ENCODE data around the gene HSPB1.
"Not testable (repeated sequence)": the region's sequence is repeated elsewhere in the genome, so short reads cannot be mapped to it uniquely, and the experiment has no call there.

HSPB1 gene

DNA sequence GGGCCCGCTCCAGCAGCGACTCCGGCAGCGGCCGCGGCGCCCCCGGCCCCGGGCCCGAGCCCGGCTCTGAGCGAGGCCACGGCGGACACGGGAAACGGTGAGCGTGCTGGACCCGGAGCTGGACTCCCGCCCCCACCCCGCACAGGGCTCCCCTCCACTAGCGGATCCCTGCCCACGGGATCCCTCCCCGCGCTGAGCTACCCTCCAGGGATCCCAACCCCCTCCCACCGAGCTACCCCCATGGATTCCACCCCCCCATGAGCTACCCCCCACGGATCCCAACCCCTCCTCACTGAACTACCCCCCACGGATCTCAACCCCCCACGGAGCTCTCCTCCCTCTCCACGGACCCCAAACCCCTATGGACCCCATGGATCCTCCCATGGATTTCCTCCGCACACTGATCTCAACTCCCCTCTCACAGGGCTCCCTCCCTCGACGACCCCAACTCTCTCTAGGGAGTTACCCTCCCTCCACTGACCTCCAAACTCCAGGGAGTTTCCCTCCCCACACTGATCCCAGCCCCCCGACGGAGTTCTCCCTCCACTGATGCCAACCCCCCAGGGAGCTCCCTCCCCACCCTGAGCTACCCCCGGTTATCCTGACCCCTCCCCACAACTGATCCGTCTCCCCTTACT lies 20.6 kb upstream of the HSPB1 start:
- DNase-seq = no peak

DNA sequence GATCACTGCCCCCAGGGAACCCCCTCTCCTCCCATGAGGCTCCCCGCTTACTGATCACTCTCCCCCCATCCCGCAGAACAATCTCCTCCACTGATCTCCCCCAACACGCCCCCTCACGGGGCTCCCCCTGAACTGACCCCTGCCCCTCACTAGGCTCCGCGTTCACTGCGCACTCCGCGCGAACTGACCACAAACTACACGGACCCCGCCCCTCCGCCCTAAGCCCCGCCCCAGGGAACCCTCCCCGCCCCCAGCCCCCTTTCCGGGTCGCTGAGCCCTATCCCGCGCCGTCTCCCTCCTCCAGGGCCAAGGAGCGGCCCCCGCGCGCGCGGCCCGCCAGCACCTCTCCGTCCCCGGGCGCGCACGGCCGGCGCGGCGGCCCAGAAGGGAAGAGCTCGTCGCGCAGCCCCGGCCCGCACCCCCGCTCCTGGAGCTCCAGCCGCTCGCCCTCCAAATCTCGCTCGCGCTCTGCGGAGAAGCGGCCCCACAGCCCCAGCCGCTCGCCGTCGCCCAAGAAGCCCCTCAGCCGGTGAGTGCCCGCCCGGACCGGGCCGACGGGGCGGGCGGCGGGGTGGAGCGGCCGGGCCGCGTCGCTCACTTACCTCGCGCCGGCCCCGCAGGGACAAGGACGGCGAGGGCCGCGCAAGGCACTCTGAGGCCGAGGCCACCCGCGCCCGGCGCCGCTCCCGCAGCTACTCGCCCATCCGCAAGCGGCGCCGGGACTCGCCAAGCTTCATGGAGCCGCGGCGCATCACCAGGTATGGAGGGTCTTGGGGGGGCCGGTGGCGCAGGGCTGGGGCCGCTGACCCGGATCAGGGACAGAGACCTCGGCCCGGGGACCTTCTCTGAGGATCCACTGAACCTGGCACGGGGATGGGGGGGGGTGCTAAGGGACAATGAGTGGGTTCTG lies 19.9 kb upstream of the HSPB1 start:
- no peak for DNase-seq

DNA sequence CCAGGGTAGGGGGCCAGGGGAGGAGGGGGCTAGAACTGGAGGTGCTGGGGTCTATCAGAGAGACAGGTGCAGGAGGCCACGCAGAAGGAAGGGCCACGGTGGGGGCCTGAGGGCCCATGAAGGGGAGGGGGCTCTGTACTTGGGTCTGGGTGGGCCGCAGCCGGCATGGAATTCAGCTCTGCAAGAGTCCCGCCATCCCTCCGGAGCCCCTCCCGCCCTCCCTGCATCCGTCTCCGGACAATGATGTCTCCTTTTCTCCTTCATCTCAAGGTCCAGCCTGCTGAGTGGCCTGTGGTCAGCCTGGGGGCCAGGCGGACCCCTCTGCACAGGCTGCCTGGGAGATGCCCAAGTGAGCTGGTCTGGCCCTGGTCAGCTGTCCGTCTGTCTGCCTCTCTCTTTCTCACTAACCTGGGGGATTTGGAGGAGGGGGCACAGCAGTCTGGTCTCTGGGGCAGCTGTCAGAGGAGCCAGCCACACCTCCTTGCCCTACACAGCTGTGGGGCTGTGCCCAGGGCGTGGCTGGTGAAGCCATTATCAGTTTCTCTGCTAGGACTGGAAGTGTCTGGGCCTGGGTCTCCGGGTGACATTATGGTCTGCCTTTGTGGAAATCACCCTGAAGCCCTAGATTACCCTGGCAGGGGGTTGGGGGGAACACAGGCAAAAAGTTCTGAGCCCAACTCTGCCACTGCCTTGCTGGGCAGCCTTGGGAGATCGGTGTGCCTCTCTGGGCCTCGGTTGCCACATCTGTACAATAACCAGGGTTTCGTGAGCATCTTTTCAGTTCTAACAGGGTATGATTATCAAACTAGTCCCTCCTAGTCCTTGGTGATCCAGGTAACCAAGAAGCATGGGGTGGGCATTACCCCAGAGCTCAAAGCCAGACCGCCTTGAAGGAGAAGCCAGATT lies 19.0 kb upstream of the HSPB1 start:
- DNase-seq = no peak

DNA sequence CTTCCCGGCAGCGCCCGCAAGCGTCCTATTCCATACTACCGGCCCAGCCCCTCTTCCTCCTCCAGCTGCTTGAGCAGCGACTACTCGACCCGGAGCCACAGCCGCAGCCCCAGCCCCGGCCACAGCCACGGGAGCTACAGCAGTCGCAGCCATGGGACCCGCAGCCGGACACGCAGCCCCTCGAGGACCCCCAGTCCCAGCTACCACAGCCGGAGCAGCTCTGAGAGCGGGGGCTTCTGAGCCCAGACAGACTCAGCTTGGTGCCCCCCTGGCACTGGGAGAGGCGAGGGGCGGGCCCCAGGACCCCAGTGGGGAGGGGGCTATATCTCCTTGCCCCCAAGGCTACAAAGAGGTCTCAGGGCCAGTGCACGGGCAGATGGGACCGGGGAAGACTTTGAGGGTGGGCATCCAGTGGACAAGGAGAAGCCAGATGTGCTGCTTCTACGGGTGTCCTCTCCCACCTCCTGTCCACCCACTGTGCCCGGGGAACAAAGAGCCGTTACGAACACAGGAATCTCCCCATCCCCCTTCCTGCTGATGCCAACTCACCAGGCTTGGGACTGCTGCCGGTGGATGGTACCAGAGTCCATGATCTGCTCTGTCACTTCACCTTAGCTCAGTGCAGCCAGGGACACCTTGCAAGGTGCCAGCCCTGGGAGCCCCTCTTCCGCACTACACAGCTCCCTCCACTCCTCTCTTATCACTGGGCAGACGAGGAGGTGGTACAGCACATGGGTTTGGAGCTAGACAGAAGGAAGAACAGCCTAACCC lies 16.7 kb upstream of the HSPB1 start:
- DNase-seq = no peak

DNA sequence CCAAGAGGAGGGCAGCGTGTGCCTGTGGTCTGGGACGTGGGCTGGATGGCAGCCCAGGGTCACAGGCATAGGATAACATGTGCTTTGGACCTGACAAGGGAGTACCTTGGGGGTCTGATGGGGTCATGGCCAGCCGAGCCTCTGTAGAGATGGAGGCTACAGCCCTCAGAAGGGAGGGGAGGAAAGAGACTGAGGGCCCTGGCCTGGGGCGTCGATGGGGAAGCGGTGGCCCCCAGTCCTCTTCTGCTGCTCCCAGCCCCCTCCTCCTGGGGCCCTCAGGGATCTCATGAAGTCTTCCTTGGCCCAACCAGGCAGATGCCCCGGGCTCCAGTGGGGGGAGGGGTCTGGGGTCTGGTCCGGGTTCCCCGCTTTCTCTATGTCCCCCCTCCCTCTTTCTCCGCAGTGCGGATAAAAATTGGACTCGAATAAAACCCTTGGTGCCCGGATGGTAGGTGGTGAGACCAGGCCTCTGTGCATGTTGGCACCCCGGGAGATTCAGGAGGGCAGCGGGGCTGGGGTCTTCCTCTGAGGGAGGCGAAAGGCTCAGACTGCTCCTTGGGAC lies 15.6 kb upstream of the HSPB1 start:
- DNase-seq = no peak

DNA sequence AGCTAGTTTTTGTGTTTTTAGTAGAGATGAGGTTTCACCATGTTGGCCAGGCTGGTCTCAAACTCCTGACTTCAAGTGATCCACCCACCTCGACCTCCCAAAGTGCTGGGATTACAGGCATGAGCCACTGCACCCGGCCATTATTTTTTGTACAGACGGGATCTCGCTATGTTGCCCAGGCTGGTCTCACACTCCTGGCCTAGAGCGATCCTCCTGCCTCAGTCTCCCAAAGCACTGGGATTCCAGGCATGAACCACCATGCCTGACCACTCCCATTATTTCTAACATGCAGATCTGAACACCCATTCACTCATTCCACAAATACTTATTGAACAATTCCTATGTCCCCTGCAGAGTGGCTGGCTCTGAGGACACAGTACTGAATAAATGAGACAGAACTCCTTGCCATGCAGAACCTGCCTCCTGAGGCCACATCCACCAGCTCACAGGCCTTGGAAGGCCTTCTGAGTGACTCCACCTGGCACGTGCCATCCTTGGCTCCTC lies 11.6 kb upstream of the HSPB1 start:
- DNase-seq = not testable (repeated sequence)

DNA sequence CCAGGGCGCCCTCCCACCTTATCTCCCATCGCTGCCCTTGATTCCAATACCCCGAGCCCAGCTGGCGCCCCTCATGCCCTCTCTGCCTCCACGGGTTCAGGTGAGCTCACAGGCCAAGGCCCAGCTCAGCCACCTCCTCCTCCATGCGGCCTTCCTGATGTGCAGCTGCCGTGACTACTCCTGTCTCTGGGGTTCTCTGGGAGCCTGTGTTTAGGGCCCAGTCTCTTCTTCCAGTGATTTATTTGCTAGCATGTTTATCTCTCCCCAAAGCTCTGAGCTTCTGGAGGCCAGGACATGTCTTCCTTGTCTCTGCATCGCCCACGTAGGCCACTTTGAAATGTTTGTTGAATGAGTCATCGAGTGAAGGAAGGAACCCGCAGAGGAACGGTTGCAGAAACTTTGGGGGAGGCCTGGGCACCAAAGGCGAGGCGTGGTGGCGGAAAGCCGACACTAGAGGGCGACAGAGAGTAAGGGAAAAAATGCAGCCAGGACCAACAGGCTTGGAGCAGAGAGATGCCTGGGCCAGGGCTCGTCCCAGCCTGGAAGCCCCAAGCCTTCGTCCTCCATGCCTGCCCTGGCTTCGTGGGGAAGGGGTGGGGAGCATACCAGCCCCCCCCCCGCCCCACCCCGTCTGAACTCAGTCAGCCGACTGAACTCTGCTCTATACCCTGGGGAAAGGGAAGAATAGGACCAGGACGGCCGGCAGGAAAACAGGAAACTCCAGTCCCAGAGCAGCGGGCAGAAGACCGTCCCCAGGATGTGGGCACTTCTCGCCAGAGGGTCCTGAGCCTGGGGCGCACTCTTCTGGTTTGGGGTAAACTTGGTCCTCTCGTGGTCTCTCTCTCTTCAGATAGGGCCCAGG lies 10.9 kb upstream of the HSPB1 start:
- no peak for DNase-seq

DNA sequence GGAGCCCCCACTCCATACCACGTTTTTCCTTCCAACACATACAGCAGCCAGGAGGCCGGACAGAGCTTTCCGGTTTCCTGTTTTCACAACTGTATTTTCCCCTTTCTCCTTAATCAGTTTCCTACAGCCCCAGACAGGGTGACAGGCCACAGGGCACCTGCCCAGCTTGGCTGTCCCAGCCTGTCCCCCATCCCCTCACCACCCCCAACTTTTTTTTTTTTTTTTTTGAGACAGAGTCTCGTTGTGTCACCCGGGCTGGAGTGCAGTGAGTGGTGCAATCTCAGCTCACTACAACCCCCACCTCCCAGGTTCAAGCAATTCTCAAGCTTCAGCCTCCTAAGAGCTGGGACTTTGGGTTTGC lies 10.3 kb upstream of the HSPB1 start:
- no peak for DNase-seq

DNA sequence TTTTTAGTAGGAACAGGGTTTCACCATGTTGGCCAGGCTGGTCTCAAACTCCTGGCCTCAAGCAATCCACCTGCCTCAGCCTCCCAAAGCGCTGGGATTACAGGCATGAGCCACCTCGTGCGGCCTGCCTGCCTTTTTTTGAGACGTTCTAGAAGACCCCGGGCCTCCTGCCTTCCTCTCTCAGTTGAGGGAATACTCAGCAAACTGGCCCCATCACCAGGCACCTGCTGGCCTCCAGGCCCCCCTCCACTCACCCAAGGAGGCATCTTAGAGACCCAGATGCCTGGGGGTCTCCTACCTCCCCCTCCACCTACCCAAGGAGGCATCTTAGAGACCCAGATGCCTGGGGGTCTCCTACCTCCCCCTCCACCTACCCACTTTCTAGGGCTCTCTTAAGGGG lies 9.6 kb upstream of the HSPB1 start:
- not testable (repeated sequence) for DNase-seq

DNA sequence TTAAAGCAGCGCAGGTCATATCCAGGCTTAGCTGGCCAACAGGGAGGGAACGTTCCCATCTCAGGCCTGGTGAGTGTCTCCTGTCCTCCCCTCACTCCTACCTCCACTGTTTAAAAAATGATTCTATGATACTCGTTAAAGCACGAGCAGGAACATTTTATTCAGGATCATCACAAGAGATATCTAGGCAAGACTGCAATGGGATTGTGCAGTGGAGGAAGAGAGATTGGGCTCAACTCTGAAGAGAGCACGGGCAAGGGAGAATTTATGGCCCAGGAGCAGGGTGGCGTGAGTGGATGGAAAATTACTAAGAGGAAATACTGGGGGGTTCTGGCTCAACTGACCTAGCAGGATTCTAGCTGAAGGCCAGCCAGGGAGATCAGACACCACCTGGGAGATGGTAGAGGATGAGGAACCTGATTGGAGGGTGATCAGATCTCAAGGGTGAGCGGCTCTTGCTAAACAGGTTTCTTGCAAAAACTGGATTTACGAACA lies 9.0 kb upstream of the HSPB1 start:
- no peak for DNase-seq

DNA sequence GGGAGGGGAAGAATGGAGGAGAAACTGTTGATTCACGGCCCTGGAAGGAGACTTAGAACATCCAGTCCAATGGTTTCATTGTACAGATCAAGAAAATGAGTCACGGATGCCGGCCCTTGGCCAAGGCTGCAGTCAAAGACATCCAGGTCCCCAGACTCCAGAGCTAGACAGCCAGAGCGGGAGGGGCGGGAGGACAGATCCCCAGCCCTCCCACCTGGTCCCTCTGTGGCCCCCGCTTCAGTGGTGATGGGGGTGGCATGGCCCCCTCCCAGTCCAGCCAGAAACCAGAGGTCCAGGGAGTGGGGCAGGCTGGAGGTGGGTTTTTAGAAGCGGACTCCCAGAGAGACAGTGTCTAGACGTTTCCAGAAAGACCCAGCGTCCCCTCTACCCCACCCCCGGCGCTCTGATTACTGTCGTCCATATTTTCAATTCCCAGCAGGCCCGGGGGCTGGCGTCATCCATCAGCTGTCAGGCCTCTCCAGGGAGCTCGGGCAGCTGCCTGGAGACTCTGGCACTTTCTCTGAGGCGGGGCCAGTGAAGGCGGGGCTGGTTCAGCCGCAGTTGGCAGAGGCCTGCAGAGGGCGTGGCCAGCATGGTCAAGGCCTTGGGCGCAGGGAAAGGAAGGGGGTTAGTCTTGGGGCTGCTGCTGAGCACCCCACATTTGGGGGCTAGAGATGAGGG lies 8.0 kb upstream of the HSPB1 start:
- DNase-seq = peak; percentile 71

DNA sequence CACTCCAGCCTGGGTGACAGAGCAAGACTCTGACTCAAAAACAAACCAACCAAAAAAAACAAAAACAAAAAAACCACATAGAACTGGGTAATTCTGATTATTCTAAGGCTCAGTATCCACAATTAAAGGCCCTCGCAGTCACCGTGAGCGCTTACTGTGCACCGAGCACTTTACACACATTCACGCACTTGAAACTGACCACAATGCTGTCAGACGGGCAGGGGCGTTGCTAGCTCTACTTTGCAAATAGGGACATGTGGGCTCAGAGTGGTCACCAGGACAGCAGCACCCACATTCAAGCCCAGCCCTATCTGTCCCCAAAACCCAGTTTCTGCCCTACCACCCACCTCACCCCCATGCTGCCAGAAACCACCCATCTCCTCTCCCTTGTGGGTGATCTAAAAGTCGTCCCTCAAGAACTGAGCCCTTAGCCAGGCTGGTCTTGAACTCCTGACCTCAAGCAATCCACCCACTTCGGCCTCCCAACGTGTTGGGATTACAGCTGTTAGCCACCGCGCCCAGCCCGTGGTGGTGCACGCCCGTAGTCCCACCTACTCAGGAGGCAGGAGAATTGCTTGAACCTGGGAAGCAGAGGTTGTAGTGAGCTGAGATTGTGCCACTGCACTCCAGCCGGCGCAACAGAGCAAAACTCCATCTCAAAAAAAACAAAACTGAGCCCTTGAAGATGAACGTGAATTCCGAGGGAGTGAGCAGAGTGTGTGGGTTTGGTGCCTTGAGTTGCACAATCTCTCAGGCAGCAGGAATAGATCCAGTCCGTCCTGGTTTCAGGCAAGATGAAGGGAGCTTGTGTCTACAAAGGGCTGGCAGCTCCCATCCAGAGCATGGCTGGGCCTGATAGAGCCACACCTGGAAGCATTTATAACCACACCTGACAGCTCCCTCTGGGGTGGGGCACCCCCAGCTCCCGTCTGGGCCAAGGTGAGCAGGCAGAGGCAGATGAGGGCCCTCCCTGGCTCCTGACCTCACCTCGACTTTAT lies 5.4 kb upstream of the HSPB1 start:
- DNase-seq = no peak

DNA sequence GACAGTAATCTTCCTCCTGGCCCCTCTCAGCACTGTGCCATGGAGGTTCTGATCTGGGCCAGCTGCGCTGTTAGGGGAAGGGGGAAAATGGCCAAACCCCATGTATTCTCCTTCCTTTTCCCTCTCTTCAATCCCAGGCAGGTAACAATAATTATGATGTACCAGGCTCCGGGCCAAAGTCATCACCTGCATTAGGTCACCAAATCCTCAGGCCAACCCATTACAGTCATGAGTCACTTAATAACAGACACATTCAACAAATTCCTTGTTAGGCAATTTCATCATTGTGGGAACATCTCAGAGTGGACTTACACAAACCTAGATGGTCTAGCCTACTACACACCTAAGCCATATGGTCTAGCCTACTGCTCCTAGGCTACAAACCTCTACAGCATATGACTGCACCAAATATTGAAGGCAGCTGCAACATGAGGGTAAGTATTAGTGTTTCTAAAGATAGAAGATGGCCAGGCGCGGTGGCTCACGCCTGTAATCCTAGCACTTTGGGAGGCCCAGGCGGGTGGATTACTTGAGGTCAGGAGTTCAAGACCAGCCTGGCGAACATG lies 2.2 kb upstream of the HSPB1 start:
- no peak for DNase-seq

DNA sequence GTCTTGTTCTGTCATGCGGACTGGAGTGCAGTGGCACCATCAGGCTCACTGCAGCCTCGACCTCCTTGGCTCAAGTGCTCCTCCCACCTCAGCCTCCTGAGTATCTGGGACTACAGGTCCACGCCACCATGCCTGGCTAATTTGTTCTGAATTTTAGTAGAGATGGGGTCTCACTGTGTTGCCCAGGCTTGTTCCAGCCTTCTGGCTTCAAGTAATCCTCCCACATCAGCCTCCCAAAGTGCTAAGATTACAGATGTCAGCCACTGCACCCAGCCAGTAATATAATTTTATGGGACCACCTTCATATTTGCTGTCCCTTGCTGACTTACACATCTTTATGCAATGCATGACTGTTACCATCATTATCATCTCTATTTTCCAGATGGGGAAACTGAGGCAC lies 1.5 kb upstream of the HSPB1 start:
- DNase-seq = no peak

DNA sequence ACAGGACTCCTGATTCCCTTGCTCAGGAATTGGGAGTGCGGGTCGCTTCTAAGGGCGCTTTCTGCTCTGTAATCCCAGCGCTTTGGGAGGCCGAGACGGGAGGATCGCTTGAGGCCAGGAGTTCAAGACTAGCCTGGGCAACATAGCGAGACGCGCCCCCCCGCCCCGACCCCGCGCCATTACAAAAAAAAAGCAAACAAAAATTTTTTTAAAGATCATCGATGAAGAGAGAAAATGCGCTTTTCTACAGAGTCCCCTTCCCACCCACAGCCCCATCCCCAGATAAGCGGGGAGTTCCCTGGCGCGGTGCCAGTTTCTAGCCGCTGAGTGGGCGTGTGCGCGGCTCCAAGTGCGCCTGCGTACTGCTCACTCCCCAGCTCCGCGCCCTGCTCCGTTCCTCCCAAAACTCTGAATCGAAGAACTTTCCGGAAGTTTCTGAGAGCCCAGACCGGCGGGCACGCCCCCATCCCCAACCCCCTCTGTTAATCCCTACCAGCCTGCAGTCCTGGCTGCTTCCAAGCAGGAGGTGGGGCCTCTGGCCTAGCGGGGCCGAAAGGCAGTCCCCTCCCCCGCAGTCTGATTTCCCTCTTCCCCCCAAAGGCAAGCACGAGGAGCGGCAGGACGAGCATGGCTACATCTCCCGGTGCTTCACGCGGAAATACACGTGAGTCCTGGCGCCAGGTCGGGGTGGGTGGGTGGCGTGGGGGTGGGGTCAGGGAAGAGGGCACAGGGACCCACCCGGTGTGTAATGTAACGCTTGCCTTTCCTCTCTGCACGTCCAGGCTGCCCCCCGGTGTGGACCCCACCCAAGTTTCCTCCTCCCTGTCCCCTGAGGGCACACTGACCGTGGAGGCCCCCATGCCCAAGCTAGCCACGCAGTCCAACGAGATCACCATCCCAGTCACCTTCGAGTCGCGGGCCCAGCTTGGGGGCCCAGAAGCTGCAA lies 1.0 kb downstream of the HSPB1 start:
- DNase-seq = peak; percentile 18

DNA sequence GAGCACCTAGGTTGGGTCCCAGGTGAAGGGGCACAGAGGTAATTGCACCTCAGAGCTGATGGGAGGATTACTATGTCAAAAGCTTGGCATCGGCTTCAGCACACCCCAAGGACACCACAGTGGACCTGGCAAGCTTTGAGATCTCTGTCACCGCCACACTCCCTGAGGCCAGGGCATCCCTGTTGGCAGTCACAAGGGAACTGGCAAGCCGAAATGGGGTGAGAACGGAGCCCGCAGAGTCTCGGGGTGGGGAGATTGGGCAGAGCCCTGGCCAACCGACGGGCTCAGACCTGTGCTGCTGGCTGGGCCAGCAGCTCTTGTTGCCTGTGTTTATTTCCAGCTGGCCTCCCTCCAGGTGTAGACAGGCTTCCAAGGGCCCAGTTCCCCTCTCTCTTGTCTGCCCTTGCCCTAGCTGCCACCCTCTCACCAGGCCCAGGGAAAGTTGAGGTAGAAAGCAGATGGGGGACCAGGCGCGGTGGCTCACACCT lies 2.5 kb downstream of the HSPB1 start:
- DNase-seq = no peak

DNA sequence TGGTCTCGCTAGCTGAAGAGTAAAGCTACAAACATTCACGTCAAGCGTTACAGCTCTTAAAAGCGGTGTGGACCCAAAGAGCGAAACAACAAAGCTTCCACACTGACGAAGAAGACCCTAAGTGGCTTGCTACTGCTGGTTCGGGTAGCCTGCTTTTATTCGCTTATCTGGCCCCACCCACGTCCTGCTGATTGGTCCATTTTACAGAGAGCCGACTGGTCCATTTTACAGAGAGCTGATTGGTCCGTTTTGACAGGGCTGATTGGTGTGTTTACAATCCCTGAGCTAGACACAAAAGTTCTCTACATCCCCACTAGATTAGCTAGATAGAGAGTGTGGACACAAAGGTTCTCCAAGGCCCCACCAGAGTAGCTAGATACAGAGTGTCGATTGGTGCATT lies 6.4 kb downstream of the HSPB1 start:
- DNase-seq = not testable (repeated sequence)

Data from NCI-H1417 treated with DMSO at 0.1 percent for 48 hours (cell line).